Activated B cell treated with CpG ODN at 0.5 μM for 24 hours (primary cell): ENCODE data around the gene STX18. TPM values are rescaled to one million over a fixed set of nuclear protein-coding genes. Genes with fewer than 3 reads are reported as not detected.

Experiments
- ATAC-seq: fragments of 200-7000 bp; cut with Tn5 transposase; one replicate; pipeline ENCODE4 v1.10.0; 2021; ENCODE audit warnings: low read depth, mild to moderate bottlenecking, moderate library complexity
- CTCF ChIA-PET: fragments of 350-600 bp; sonication (Branson Sonifier 250); formaldehyde crosslinking; loops from one replicate; lab custom pipeline; 2021; ENCODE audit warnings: antibody characterized with exemption; lab: Charles Lee
- POLR2A ChIA-PET: fragments of 350-600 bp; sonication (Branson Sonifier 250); formaldehyde crosslinking; loops from one replicate; lab custom pipeline; 2021; ENCODE audit warnings: antibody characterized with exemption; lab: Charles Lee
- DNase-seq: peaks from one replicate; pipeline ENCODE4 v3.0.0; 2022
- H3K27ac Mint-ChIP-seq: one replicate; pipeline ENCODE4 v1.8.0; 2020; ENCODE audit warnings: mixed read lengths
- H3K27me3 Mint-ChIP-seq: one replicate; pipeline ENCODE4 v1.8.0; 2021; ENCODE audit warnings: mixed read lengths
- H3K36me3 Mint-ChIP-seq: one replicate; pipeline ENCODE4 v1.8.0; 2021; ENCODE audit warnings: low read depth, mixed read lengths
- H3K4me1 Mint-ChIP-seq: one replicate; pipeline ENCODE4 v1.8.0; 2021; ENCODE audit warnings: mixed read lengths
- H3K4me3 Mint-ChIP-seq: one replicate; pipeline ENCODE4 v1.8.0; 2020; ENCODE audit warnings: mild to moderate bottlenecking, mixed read lengths
- H3K9me3 Mint-ChIP-seq: one replicate; pipeline ENCODE4 v1.8.0; 2020; ENCODE audit warnings: mixed read lengths
- CTCF ChIP-seq: fragments of 200-600 bp; IDR thresholded peaks from one replicate; pipeline ENCODE4 v1.8.0; 2022; ENCODE audit warnings: antibody characterized with exemption, mild to moderate bottlenecking
- intact Hi-C: fragments of 100-400 bp; cut with micrococcal nuclease; formaldehyde crosslinking; loops from one replicate; pipeline ENCODE4 v1.15.1; 2024
- total RNA-seq: library from RNA; stranded (reverse); gene quantifications from 2 replicates; pipeline ENCODE4 v1.2.3, GENCODE V29; 2022

STX18 gene
- total RNA-seq, 1 donor from 2014 or later: 27.1 TPM

DNA sequence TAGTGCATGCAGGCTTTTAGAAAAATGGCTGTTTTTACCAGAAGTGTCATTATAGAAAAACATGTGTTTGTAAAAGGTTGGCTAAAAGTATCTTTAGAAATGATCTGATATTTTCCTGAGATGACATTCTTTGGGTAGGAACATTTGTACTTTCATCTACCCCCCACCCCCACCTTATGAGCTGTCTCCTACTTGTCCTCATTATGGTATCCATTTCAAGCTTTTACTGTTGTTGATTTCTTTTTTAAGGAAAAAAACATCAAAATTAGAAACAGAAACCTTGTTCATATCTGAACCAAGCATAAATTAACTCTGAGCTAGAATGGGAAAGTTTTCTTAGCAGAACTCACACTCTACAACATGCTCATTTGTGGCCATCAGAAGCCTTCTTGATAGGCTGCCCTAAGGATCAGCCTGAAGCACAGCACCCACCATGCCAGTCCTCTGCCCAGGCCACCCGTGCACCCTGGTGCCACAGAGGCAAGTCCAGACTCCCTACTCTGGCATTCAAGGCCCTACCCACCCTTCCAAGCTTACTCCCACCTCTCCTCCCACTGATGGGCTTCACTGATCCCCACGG, 105.5 kb downstream of the STX18 start:
- intact Hi-C loops: no loop called here
- H3K36me3 Mint-ChIP-seq: peaks cover 57% of the 10 kb centered on the region
- ATAC-seq (no peak), DNase-seq (no peak)
- no peaks in the 10 kb centered on the region for H3K9me3 Mint-ChIP-seq
- no peak overlapping the region for H3K27ac Mint-ChIP-seq
- no peak for TF ChIP-seq CTCF
- no peak overlapping the region for H3K4me3 Mint-ChIP-seq
- CTCF ChIA-PET: no interaction called here
- POLR2A ChIA-PET: interaction anchor here (0.7 kb wide), 1 partner anchor 1764 kb away, joined by 3 read pairs; no protein-coding TSS in a partner anchor
- no peaks in the 10 kb centered on the region for H3K27me3 Mint-ChIP-seq
- no peaks in the 10 kb centered on the region for H3K4me1 Mint-ChIP-seq

DNA sequence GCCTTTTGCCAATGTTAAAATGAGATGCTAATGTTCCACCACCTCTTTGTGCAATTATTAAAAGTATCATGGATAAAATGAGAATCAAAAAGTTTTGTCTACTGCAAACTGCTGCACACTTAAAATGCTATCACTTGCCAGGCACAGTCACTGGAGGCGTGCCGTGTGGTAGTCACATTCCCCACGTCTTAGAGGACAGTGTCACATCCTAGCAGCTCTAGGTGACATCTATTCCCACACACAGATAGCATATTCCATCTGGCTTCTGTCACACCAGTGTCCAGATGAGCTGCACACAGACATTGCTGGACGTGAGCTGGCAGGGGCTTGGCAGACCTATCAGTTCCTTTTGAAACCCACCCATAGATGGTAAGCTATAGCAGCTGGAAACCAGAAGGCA, 107.9 kb downstream of the STX18 start:
- TF ChIP-seq CTCF: no peak
- Mint-ChIP-seq H3K27me3 (no peaks in the 10 kb centered on the region), H3K36me3 (peaks cover 64% of the 10 kb centered on the region), H3K4me3 (no peak overlapping the region), H3K4me1 (no peaks in the 10 kb centered on the region), H3K27ac (no peak overlapping the region), H3K9me3 (no peaks in the 10 kb centered on the region)
- ATAC-seq (no peak), DNase-seq (no peak)
- intact Hi-C loops: loop anchor here (5.0 kb wide), 1 partner anchor 187 kb away; the partner anchor contains the start of gene TMEM128
- ChIA-PET POLR2A (no interaction called here), CTCF (no interaction called here)

GRCh38 chr4:4432341-4433125, 109.3 kb downstream of the STX18 start:
- ATAC-seq (no peak), DNase-seq (no peak)
- no peak overlapping the region for H3K27ac Mint-ChIP-seq
- H3K36me3 Mint-ChIP-seq: peaks cover 63% of the 10 kb centered on the region
- no peaks in the 10 kb centered on the region for H3K4me1 Mint-ChIP-seq
- H3K4me3 Mint-ChIP-seq: no peak overlapping the region
- CTCF ChIA-PET: interaction anchor here (2.5 kb wide), 1 partner anchor 172 kb away, joined by 5 read pairs; no protein-coding TSS in a partner anchor
- H3K9me3 Mint-ChIP-seq: no peaks in the 10 kb centered on the region
- no peaks in the 10 kb centered on the region for H3K27me3 Mint-ChIP-seq
- POLR2A ChIA-PET: interaction anchor here (0.6 kb wide), 1 partner anchor 96 kb away, joined by 4 read pairs; no protein-coding TSS in a partner anchor
- intact Hi-C loops: loop anchor here (5.0 kb wide), 1 partner anchor 185 kb away; the partner anchor contains the start of gene TMEM128
- no peak for TF ChIP-seq CTCF

DNA sequence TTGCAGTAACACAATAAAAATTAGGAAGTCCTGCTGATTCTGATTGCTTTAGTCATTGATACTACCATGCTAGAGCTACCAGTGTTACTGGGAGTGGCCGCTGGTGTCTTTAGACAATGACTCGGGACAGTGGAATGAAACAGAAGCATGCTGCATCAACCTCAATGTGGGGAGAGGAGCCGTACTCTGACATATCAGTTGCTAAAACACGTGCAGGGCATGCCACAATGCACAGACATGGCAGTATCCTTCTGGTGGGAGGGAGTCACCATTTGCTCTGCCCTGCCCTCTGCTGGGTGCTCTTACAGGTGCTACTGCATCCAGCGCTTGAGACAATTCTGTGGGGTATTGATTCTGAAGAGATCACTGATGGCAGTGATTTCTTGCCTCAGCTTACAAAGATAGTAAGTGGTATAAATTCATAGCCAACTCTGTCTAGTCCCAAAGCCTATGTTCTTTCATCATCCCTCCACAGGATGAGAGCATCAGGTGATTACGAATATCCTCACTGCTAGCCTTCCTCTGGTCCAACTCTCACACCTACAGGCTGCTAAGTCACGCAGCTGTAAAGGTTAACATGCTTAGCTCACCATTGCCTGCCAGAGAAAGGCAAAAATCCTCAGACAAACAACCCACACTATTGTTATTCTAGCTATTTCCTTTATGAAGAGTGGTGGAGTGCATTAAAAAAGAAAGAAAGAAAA, 111.2 kb downstream of the STX18 start:
- Mint-ChIP-seq H3K27ac (no peak overlapping the region), H3K4me1 (no peaks in the 10 kb centered on the region), H3K9me3 (no peaks in the 10 kb centered on the region), H3K27me3 (no peaks in the 10 kb centered on the region), H3K36me3 (peaks cover 65% of the 10 kb centered on the region), H3K4me3 (no peak overlapping the region)
- DNase-seq (no peak), ATAC-seq (peak; percentile 37)
- POLR2A ChIA-PET: no interaction called here
- TF ChIP-seq CTCF: no peak
- intact Hi-C loops: loop anchor here (5.0 kb wide), 1 partner anchor 183 kb away; the partner anchor contains the start of gene TMEM128
- CTCF ChIA-PET: interaction anchor here (1.0 to 2.5 kb wide), 2 partner anchors 80 to 170 kb away, joined by 3 to 5 read pairs; no protein-coding TSS in a partner anchor
